Right lobe of liver (tissue), 4 donors: Measurements from ENCODE around the gene KRT32.

ENCODE experiments used
- POLR2A ChIP-seq: fragments of 450-650 bp; IDR thresholded peaks from one replicate; pipeline ENCODE4 v1.6.1; 2017; ENCODE audit warnings: antibody characterized with exemption, mild to moderate bottlenecking
- TF ChIP-seq, protein P1 (sequence below), 4 donors: fragments of 200-600 bp in 3 of 4; fragments of 450-650 bp in 1 of 4; IDR thresholded peaks; one replicate each; pipeline versions ENCODE4 v1.5.1 to v1.8.0; 2016 to 2022; ENCODE audit warnings: antibody characterized with exemption in 4 of 4, mild to moderate bottlenecking in 2 of 4
- donor health status: DM: no; HTN: no; CAD: no.
- donor health status: DM: no; HTN: no; CAD: no.
- donor health status: DM: no; HTN: yes; CAD: no.

DNA sequence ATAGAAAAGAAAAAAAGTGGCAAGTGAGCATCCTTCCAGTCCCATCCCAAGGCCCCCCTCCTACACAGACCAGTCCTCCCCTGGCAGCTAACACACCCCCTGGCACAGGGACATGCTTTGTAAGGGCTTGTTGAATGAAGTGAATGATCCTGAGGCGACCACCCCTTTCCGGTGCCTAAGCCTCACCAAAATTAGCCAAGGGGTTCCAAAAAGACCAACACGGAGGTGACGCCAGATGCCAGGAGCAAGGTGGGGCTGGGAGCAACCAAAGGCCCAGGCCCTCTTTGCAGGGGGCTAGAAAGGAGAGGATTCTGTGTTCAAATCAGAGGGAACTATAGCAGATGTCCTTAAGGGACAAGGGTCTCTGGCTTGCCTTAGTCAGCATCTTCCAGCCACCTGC is 8.2 kb upstream of the KRT32 start:
- TF ChIP-seq, protein P1, sequence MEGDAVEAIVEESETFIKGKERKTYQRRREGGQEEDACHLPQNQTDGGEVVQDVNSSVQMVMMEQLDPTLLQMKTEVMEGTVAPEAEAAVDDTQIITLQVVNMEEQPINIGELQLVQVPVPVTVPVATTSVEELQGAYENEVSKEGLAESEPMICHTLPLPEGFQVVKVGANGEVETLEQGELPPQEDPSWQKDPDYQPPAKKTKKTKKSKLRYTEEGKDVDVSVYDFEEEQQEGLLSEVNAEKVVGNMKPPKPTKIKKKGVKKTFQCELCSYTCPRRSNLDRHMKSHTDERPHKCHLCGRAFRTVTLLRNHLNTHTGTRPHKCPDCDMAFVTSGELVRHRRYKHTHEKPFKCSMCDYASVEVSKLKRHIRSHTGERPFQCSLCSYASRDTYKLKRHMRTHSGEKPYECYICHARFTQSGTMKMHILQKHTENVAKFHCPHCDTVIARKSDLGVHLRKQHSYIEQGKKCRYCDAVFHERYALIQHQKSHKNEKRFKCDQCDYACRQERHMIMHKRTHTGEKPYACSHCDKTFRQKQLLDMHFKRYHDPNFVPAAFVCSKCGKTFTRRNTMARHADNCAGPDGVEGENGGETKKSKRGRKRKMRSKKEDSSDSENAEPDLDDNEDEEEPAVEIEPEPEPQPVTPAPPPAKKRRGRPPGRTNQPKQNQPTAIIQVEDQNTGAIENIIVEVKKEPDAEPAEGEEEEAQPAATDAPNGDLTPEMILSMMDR (IDR thresholded peaks at IDR 0.05): no peak
- TF ChIP-seq POLR2A: no peak
